MCF 10A (cell line): ENCODE data around the gene APOB. TPM values are rescaled to one million over a fixed set of nuclear protein-coding genes. Genes with fewer than 3 reads are reported as not detected.

Experiments used
- BruUV-seq: library from RNA; stranded (reverse); fragments of 400-500 nt; replicated peaks from 2 replicates; lab custom pipeline; 2021; lab: Mats Ljungman, UMichigan
- CTCF ChIA-PET: fragments of 300-600 bp; sonication (Branson Sonifier 250); formaldehyde crosslinking; extraction: SDS; loops from one replicate; lab custom pipeline; 2021; ENCODE audit warnings: antibody characterized with exemption, inconsistent platforms; lab: Yijun Ruan, JAX
- POLR2A ChIA-PET: fragments of 300-600, 350-650 bp; sonication (Branson Sonifier 250); formaldehyde crosslinking; extraction: SDS; loops from one replicate; lab custom pipeline; 2020; ENCODE audit warnings: antibody characterized with exemption, inconsistent platforms; lab: Yijun Ruan, JAX
- DNase-seq: peaks from one replicate; pipeline ENCODE4 v3.0.0-alpha.2; 2018; ENCODE audit not compliant: unreplicated experiment
- H3K27ac Mint-ChIP-seq: one replicate; pipeline ENCODE4 v1.8.0; 2022; ENCODE audit warnings: mild to moderate bottlenecking, low read depth, mixed read lengths; ENCODE audit not compliant: unreplicated experiment
- H3K27me3 Mint-ChIP-seq: one replicate; pipeline ENCODE4 v1.8.0; 2022; ENCODE audit warnings: mixed read lengths; ENCODE audit not compliant: insufficient read depth, unreplicated experiment
- H3K36me3 Mint-ChIP-seq: one replicate; pipeline ENCODE4 v1.8.0; 2022; ENCODE audit warnings: mild to moderate bottlenecking, moderate library complexity, mixed read lengths; ENCODE audit not compliant: insufficient read depth, unreplicated experiment
- H3K4me1 Mint-ChIP-seq: one replicate; pipeline ENCODE4 v1.8.0; 2022; ENCODE audit warnings: mixed read lengths; ENCODE audit not compliant: insufficient read depth, unreplicated experiment
- H3K4me3 Mint-ChIP-seq: one replicate; pipeline ENCODE4 v1.8.0; 2022; ENCODE audit warnings: mild to moderate bottlenecking, moderate library complexity, mixed read lengths; ENCODE audit not compliant: unreplicated experiment
- H3K9me3 Mint-ChIP-seq: one replicate; pipeline ENCODE4 v1.8.0; 2022; ENCODE audit warnings: mixed read lengths; ENCODE audit not compliant: unreplicated experiment
- intact Hi-C: fragments of 100-400 bp; cut with micrococcal nuclease; formaldehyde crosslinking; loops from 2 replicates; pipeline ENCODE4 v1.14.1; 2022
- total RNA-seq: library from RNA; stranded (reverse); gene quantifications from 2 replicates; pipeline ENCODE4 v1.2.3, GENCODE V29; 2022
- TF ChIP-seq, protein P1 (sequence below): fragments of 200-600 bp; IDR thresholded peaks from one replicate; pipeline ENCODE4 v1.8.0; 2022; ENCODE audit warnings: antibody characterized with exemption, mild to moderate bottlenecking; ENCODE audit not compliant: unreplicated experiment

The APOB gene
- total RNA-seq, 1 experiment from 2014 or later, result not detected

DNA sequence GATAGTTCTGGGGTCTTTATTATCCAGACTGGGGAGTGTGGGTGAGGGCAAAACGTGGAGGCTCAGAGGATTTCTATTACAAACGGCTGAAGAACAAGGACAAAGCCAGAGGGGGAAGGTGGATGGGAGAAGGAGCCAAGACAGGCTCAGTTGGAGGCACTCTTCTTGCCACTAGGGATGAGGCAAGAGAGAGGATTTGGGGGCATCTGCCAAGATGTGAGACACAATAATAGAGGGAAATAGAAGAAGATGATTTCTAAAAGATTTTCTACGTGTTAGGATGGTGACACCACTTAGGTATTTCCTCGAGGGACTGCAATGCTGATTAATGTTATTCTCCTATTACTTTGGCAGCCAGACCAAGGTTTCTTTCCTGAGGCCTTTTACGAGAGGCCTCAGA is 71.8 kb downstream of the APOB start:
- TF ChIP-seq, protein P1, sequence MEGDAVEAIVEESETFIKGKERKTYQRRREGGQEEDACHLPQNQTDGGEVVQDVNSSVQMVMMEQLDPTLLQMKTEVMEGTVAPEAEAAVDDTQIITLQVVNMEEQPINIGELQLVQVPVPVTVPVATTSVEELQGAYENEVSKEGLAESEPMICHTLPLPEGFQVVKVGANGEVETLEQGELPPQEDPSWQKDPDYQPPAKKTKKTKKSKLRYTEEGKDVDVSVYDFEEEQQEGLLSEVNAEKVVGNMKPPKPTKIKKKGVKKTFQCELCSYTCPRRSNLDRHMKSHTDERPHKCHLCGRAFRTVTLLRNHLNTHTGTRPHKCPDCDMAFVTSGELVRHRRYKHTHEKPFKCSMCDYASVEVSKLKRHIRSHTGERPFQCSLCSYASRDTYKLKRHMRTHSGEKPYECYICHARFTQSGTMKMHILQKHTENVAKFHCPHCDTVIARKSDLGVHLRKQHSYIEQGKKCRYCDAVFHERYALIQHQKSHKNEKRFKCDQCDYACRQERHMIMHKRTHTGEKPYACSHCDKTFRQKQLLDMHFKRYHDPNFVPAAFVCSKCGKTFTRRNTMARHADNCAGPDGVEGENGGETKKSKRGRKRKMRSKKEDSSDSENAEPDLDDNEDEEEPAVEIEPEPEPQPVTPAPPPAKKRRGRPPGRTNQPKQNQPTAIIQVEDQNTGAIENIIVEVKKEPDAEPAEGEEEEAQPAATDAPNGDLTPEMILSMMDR, result no peak
- H3K9me3 Mint-ChIP-seq, result no peaks in the 10 kb centered on the region
- no peak for DNase-seq
- ChIA-PET POLR2A (no interaction called here), CTCF (interaction anchor here (0.6 to 3.1 kb wide), 4 partner anchors 146 to 311 kb away, joined by 3 to 20 read pairs (median 14); no protein-coding TSS in a partner anchor)
- no peak overlapping the region for H3K27ac Mint-ChIP-seq
- no peak overlapping the region for H3K4me3 Mint-ChIP-seq
- no peaks in the 10 kb centered on the region for H3K36me3 Mint-ChIP-seq
- no TSS peak for BruUV-seq
- intact Hi-C loops, result no loop called here
- H3K4me1 Mint-ChIP-seq, result no peaks in the 10 kb centered on the region
- H3K27me3 Mint-ChIP-seq, result peaks cover 3% of the 10 kb centered on the region

DNA sequence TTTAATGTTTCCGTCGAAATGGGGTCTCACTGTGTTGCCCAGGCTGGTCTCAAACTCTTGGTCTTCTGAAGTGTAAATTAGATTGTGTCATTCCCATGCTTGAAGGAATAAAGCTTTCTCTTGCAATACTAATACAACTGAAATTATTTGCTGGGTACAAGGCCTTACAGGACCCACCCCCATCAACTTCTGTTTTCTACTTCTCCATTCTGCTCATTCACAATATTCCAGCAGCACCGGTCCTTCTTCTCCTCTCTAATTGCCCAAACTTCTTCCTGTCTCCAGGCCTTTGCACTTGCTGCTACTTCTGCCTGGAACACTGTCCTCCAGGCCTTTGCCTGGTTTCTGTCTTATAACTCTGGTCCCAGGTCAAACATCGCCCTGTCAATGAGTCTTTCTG is 73.8 kb downstream of the APOB start:
- intact Hi-C loops, result no loop called here
- H3K27me3 Mint-ChIP-seq, result peaks cover 24% of the 10 kb centered on the region
- H3K36me3 Mint-ChIP-seq, result no peaks in the 10 kb centered on the region
- DNase-seq, result no peak
- BruUV-seq, result no TSS peak
- no peaks in the 10 kb centered on the region for H3K9me3 Mint-ChIP-seq
- no peak overlapping the region for H3K4me3 Mint-ChIP-seq
- ChIA-PET POLR2A (no interaction called here), CTCF (interaction anchor here (0.5 to 3.1 kb wide), 5 partner anchors 8 to 309 kb away, joined by 5 to 20 read pairs (median 14); no protein-coding TSS in a partner anchor)
- TF ChIP-seq, protein P1, result no peak
- H3K27ac Mint-ChIP-seq, result no peak overlapping the region
- H3K4me1 Mint-ChIP-seq, result no peaks in the 10 kb centered on the region

DNA sequence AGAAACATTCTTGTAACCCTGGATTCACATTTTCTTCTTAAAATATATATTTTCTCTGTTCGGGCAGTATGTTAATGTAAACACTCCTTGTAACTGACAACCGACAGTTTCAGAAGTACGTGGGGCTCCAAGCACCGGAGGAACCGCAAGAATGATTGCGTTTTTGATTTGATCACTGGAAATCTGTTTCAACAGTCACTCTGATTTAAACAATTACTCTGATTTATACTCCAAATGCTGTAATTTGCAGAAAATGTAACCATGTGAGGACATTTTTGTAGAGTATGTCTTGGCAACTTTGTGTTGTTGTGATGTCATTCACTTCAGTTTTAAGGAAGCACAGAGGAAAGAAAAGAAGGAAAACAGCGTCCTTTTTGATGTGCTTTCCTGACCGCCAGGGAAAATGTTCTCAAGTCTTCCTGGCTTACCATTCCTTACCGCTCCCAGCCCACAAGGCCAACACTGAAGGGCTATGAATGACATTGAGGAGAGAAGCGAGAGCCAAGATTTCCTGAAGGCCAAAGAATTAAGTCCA is 77.7 kb downstream of the APOB start:
- no TSS peak for BruUV-seq
- ChIA-PET POLR2A (interaction anchor here (0.5 kb wide), 1 partner anchor 601 kb away, joined by 3 read pairs; no protein-coding TSS in a partner anchor), CTCF (interaction anchor here (0.9 to 14.1 kb wide), 4 partner anchors 180 to 305 kb away, joined by 3 to 375 read pairs (median 68); no protein-coding TSS in a partner anchor)
- intact Hi-C loops, result loop anchor here (10.0 kb wide), 1 partner anchor 521 kb away; the partner anchor contains the start of gene RHOB
- TF ChIP-seq, protein P1, result no peak
- Mint-ChIP-seq H3K27me3 (peaks cover 36% of the 10 kb centered on the region), H3K27ac (no peak overlapping the region), H3K4me1 (no peaks in the 10 kb centered on the region), H3K4me3 (no peak overlapping the region), H3K36me3 (no peaks in the 10 kb centered on the region), H3K9me3 (no peaks in the 10 kb centered on the region)
- DNase-seq, result no peak

DNA sequence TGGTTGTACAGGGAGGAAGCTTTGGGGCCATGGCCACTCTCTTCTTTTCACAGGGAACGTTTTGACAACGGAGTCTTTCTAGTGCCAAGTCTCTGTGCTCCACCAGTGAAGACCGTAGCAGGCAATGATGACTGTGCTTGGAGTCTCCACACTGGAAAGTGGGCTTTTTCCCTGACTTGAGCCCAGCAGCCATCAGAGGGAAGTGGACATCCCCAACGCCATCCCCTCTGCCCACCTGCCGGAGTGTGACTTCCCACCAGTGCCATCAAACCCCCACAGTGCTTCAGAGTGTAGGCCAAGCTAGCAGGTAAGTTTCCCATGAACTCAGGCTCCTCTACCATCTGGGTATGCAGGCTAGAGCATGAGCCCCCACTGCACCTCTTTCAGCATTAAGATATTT is 78.7 kb downstream of the APOB start:
- Mint-ChIP-seq H3K9me3 (no peaks in the 10 kb centered on the region), H3K4me3 (no peak overlapping the region), H3K4me1 (no peaks in the 10 kb centered on the region), H3K36me3 (no peaks in the 10 kb centered on the region), H3K27ac (no peak overlapping the region), H3K27me3 (peaks cover 45% of the 10 kb centered on the region)
- no peak for DNase-seq
- no TSS peak for BruUV-seq
- TF ChIP-seq, protein P1, result no peak
- intact Hi-C loops, result loop anchor here (10.0 kb wide), 1 partner anchor 520 kb away; the partner anchor contains the start of gene RHOB
- ChIA-PET CTCF (interaction anchor here (0.7 to 14.1 kb wide), 5 partner anchors 39 to 304 kb away, joined by 3 to 375 read pairs (median 11); no protein-coding TSS in a partner anchor), POLR2A (interaction anchor here (0.8 to 1.3 kb wide), 2 partner anchors 142 to 304 kb away, joined by 3 read pairs; partner anchors contain the start of gene LDAH)
